Gastrocnemius medialis (tissue), 4 donors: Measurements from ENCODE around the gene EGFR. TPM values are rescaled to one million over a fixed set of nuclear protein-coding genes. Genes with fewer than 3 reads are reported as not detected.
A peak's percentile ranks its signal among the peaks of the same experiment; 100 is the strongest.

ENCODE experiments used
- ATAC-seq, 2 donors: fragments of 150-250 bp; one replicate each; pipeline ENCODE4 v1.9.1; 2016
- DNase-seq, 2 donors: peaks; one replicate each; pipeline ENCODE4 v3.0.0-alpha.2; 2019
- H3K27ac ChIP-seq, 4 donors: fragments of 200-600 bp; sonication (generic); 1 replicate in 1 of 4; 2 replicates in 3 of 4; pipeline ENCODE4 v1.5.1; 2016 to 2018; ENCODE audit warnings: mild to moderate bottlenecking in 2 of 4, moderate library complexity in 1 of 4
- H3K27me3 ChIP-seq, 3 donors: fragments of 200-600 bp; sonication (generic) in 2 of 3; 1 replicate in 1 of 3; 2 replicates in 2 of 3; pipeline versions ENCODE4 v1.5.1 to v1.6.0; 2016 to 2019; ENCODE audit warnings: mild to moderate bottlenecking in 1 of 3, moderate library complexity in 1 of 3
- H3K36me3 ChIP-seq, 2 donors: fragments of 200-600 bp; sonication (generic) in 1 of 2; one replicate each; pipeline ENCODE4 v1.5.1; 2017 to 2018
- H3K4me1 ChIP-seq, 2 donors: fragments of 200-600 bp; sonication (generic) in 1 of 2; one replicate each; pipeline ENCODE4 v1.5.1; 2016 to 2017; ENCODE audit warnings: mild to moderate bottlenecking in 2 of 2
- H3K4me3 ChIP-seq, 4 donors: fragments of 200-600 bp; sonication (generic) in 3 of 4; 1 replicate in 1 of 4; 2 replicates in 3 of 4; pipeline ENCODE4 v1.5.1; 2016 to 2019; ENCODE audit warnings: mild to moderate bottlenecking in 2 of 4
- H3K9me3 ChIP-seq, 3 donors: fragments of 200-600 bp; sonication (generic) in 2 of 3; 1 replicate in 1 of 3; 2 replicates in 2 of 3; pipeline ENCODE4 v1.5.1; 2016 to 2019
- CTCF ChIP-seq, 5 experiments: fragments of 450-650 bp in 3 of 5; fragments of 200-600 bp in 2 of 5; sonication (generic) in 2 of 5; IDR thresholded peaks in 4 of 5; conservative IDR thresholded peaks in 1 of 5; 1 replicate in 4 of 5; 2 replicates in 1 of 5; pipeline ENCODE4 v1.5.1; 2016 to 2019; ENCODE audit warnings: antibody characterized with exemption in 5 of 5, mild to moderate bottlenecking in 3 of 5, moderate library complexity in 3 of 5
- POLR2A ChIP-seq, 2 donors: fragments of 450-650 bp; IDR thresholded peaks; one replicate each; pipeline ENCODE4 v1.6.1; 2017; ENCODE audit warnings: antibody characterized with exemption in 2 of 2, mild to moderate bottlenecking in 2 of 2, moderate library complexity in 2 of 2
- in situ Hi-C, 4 donors: fragments of 200-750 bp; cut with MboI; loops; one replicate each; pipeline versions ENCODE4 v1.15.0 to v1.8.0; 2017; ENCODE audit warnings: low sequenced_read_pairs in 4 of 4
- intact Hi-C: fragments of 100-400 bp; cut with DNase I; formaldehyde crosslinking; loops from one replicate; pipeline ENCODE4 v1.15.1; 2023; ENCODE audit warnings: low total_unique reads
- total RNA-seq, 4 donors: library from RNA; depleted of rRNA; stranded (reverse); fragments of >200 nt; gene quantifications; one replicate each; pipeline versions ENCODE4 v1.1.0 to v1.2.3, GENCODE V29; 2016

EGFR gene
- total RNA-seq, 4 donors from 2014 or later: 28.0 to 34.8 (median 29.4) TPM

DNA sequence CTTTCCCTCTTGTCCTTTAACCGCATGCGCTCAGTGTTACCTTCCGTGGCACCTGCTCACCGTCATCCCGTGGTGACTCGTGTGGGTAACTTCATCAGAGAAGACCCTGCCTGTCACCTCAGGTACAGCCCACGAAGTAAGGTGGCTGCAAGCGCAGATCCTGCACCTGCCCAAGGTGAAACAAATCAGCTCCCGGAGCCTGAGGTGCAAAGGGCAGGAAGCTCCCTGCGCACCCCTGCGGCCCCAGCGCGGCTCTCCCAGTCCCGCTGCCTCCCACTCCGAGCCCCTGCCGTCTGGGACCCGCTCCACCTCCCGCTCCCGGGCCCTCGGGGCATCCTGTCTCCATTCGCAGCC is 235.4 kb downstream of the EGFR start:
- intact Hi-C loops: loop anchor here (2.0 kb wide), 1 partner anchor 69 kb away; no protein-coding TSS in a partner anchor

GRCh38 chr7:55254596-55255495 is 236.0 kb downstream of the EGFR start:
- Histone ChIP-seq H3K27ac (peak overlapping the region in 3 of 4 donors; percentile 25 to 47 (median 30)), H3K4me3 (peak overlapping the region; percentile 60 to 66 (median 62)), H3K27me3 (peaks cover 0 to 2% (median 0%) of the 10 kb centered on the region in 3 donors), H3K36me3 (no peaks in the 10 kb centered on the region), H3K9me3 (no peaks in the 10 kb centered on the region), H3K4me1 (peaks cover 5 to 15% of the 10 kb centered on the region in 2 donors)
- ATAC-seq (peak; percentile 86 to 90), DNase-seq (peak; percentile 63 to 73)
- intact Hi-C loops: loop anchor here (1.0 to 2.0 kb wide), 4 partner anchors 70 to 481 kb away; no protein-coding TSS in a partner anchor
- TF ChIP-seq CTCF (IDR thresholded peaks at IDR 0.05 in 4 of 5, conservative IDR thresholded peaks at IDR 0.05 in 1 of 5) (peak; percentile 89 to 97 (median 93)), POLR2A (IDR thresholded peaks at IDR 0.05) (no peak)
- in situ Hi-C loops: loop anchor here (5.0 to 10.0 kb wide), 4 partner anchors 240 to 483 kb away; partner anchors contain the start of gene EGFR (in 1 of the 4)

More for the DNA sequence above, 235.4 kb downstream of the EGFR start:
- peaks cover 5 to 15% of the 10 kb centered on the region in 2 donors for H3K4me1 ChIP-seq
- peak overlapping the region; percentile 60 to 66 (median 62) for H3K4me3 ChIP-seq
- ATAC-seq: no peak
- DNase-seq: no peak
- in situ Hi-C loops: loop anchor here in 3 of 4 donors (5.0 to 10.0 kb wide), 3 partner anchors 239 to 477 kb away; partner anchors contain the start of gene EGFR (in 1 of the 3)
- H3K27ac ChIP-seq: no peak overlapping the region
- H3K27me3 ChIP-seq: peaks cover 0 to 2% (median 0%) of the 10 kb centered on the region in 3 donors
- H3K9me3 ChIP-seq: no peaks in the 10 kb centered on the region
- TF ChIP-seq CTCF (IDR thresholded peaks at IDR 0.05 in 4 of 5, conservative IDR thresholded peaks at IDR 0.05 in 1 of 5) (no peak), POLR2A (IDR thresholded peaks at IDR 0.05) (no peak)
- H3K36me3 ChIP-seq: no peaks in the 10 kb centered on the region

GRCh38 chr7:55255496-55256445 is 237.0 kb downstream of the EGFR start:
- Histone ChIP-seq H3K27ac (peak overlapping the region in 3 of 4 donors; percentile 25 to 47 (median 30)), H3K27me3 (peaks cover 0 to 2% (median 0%) of the 10 kb centered on the region in 3 donors)
- peak; percentile 91 to 94 for ATAC-seq

More at GRCh38 chr7:55255496-55256445, 237.0 kb downstream of the EGFR start:
- intact Hi-C loops: loop anchor here (1.0 to 2.0 kb wide), 4 partner anchors 71 to 481 kb away; no protein-coding TSS in a partner anchor
- in situ Hi-C loops: loop anchor here in 2 of 4 donors (5.0 to 10.0 kb wide), 2 partner anchors 241 to 483 kb away; partner anchors contain the start of gene EGFR (in 1 of the 2)
- Histone ChIP-seq H3K4me1 (peaks cover 5 to 15% of the 10 kb centered on the region in 2 donors), H3K9me3 (no peaks in the 10 kb centered on the region), H3K4me3 (peak overlapping the region; percentile 60 to 66 (median 62)), H3K36me3 (no peaks in the 10 kb centered on the region)
- peak; percentile 85 to 98 (median 95) for TF ChIP-seq CTCF (IDR thresholded peaks at IDR 0.05 in 4 of 5, conservative IDR thresholded peaks at IDR 0.05 in 1 of 5)
- TF ChIP-seq POLR2A (IDR thresholded peaks at IDR 0.05): no peak
- DNase-seq: peak; percentile 66 to 78
